ENCODE data around the gene SCYGR8. TPM values are rescaled to one million over a fixed set of nuclear protein-coding genes. Genes with fewer than 3 reads are reported as not detected.
A peak's percentile ranks its signal among the peaks of the same experiment; 100 is the strongest.

Gene SCYGR8
- polyA plus RNA-seq, 3 donors, result not detected

DNA sequence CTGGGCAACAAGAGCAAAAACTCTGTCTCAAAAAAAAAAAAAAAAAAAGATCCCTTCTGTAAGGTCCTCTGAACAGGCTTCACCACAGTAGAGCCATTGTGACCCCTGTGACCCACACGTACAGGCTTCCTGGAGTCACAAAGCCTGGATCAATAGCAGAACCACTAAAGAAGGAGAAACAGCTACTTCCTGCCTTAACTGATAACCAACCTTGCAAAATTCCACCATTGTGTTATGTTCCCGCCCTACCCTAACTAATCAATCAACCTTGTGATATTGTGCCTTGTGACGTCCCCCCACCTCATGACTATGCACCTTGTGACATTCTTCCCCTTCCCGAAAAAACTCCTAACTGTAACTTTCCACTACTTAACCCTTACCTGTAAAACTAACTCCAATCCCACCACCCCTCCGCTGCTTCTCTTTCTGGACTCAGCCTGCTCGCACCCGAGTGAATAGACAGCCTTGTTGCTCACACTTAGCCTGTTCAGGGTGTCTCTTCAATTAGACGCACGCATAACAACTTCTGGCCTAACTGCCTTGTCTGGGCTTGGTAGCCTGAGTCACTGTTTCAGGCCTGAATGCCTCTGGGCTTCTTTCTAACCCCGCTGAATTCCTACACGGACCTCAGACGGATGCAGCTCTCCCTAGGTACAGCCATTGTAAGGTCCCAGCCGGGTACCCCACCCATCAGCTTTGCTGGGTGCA is 13.9 kb downstream of the SCYGR8 start:
- H4K20me1 ChIP-seq (ENCODE audit: insufficient read depth, low read length), result no peaks in the 10 kb centered on the region
- Mint-ChIP-seq H3K36me3 (no peaks in the 10 kb centered on the region), H3K27ac (no peak overlapping the region), H3K4me3 (no peak overlapping the region), H3K4me1 (peaks cover 8% of the 10 kb centered on the region), H3K9me3 (peaks cover 0 to 5% (median 0%) of the 10 kb centered on the region in 7 donors), H3K27me3 (ENCODE audit: low read depth in 3 of 3) (peaks cover 3 to 7% (median 7%) of the 10 kb centered on the region in 3 donors)
- H3K27me3 ChIP-seq (ENCODE audit: control insufficient read depth in 2 of 2, insufficient read depth in 2 of 2, low read length in 2 of 2), result no peaks in the 10 kb centered on the region
- no peak for DNase-seq
- H3K4me3 ChIP-seq (replicated peaks in 1 of 3; ENCODE audit: low read depth in 2 of 3, low read length in 3 of 3), result no peak overlapping the region
- H3K4me2 ChIP-seq (replicated peaks; ENCODE audit: extremely low read depth, low read length, poor library complexity, severe bottlenecking), result no peak overlapping the region
- no peaks in the 10 kb centered on the region for H3K4me1 ChIP-seq (ENCODE audit: control insufficient read depth in 1 of 2, insufficient read depth in 2 of 2, low read length in 2 of 2)
- no peak overlapping the region for H3K27ac ChIP-seq (ENCODE audit: low read depth in 1 of 2, low read length in 2 of 2)
- TF ChIP-seq, protein P1, sequence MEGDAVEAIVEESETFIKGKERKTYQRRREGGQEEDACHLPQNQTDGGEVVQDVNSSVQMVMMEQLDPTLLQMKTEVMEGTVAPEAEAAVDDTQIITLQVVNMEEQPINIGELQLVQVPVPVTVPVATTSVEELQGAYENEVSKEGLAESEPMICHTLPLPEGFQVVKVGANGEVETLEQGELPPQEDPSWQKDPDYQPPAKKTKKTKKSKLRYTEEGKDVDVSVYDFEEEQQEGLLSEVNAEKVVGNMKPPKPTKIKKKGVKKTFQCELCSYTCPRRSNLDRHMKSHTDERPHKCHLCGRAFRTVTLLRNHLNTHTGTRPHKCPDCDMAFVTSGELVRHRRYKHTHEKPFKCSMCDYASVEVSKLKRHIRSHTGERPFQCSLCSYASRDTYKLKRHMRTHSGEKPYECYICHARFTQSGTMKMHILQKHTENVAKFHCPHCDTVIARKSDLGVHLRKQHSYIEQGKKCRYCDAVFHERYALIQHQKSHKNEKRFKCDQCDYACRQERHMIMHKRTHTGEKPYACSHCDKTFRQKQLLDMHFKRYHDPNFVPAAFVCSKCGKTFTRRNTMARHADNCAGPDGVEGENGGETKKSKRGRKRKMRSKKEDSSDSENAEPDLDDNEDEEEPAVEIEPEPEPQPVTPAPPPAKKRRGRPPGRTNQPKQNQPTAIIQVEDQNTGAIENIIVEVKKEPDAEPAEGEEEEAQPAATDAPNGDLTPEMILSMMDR (IDR thresholded peaks at IDR 0.05), result no peak
- H3K9me3 ChIP-seq (replicated peaks in 1 of 2; ENCODE audit: control insufficient read depth in 1 of 2, insufficient read depth in 1 of 2, low read length in 2 of 2), result no peaks in the 10 kb centered on the region
- intact Hi-C loops (cut with micrococcal nuclease), result loop anchor here in 1 of 2 donors (10.0 kb wide), 1 partner anchor 635 kb away; no protein-coding TSS in a partner anchor
- H3K9ac ChIP-seq (ENCODE audit: insufficient read depth, low read length, poor library complexity, severe bottlenecking), result no peak overlapping the region
- H3K36me3 ChIP-seq (replicated peaks in 1 of 2; ENCODE audit: control insufficient read depth in 1 of 2, insufficient read depth in 2 of 2, low read length in 2 of 2), result no peaks in the 10 kb centered on the region
- WGBS (ENCODE audit: insufficient coverage), result 58% methylated on average over 10 of the region's 13 CpGs
- no peak overlapping the region for H2AFZ ChIP-seq (ENCODE audit: insufficient read depth, low read depth, low read length, poor library complexity, severe bottlenecking)
- no peaks in the 10 kb centered on the region for H3K79me2 ChIP-seq (ENCODE audit: insufficient read depth, low read length)

DNA sequence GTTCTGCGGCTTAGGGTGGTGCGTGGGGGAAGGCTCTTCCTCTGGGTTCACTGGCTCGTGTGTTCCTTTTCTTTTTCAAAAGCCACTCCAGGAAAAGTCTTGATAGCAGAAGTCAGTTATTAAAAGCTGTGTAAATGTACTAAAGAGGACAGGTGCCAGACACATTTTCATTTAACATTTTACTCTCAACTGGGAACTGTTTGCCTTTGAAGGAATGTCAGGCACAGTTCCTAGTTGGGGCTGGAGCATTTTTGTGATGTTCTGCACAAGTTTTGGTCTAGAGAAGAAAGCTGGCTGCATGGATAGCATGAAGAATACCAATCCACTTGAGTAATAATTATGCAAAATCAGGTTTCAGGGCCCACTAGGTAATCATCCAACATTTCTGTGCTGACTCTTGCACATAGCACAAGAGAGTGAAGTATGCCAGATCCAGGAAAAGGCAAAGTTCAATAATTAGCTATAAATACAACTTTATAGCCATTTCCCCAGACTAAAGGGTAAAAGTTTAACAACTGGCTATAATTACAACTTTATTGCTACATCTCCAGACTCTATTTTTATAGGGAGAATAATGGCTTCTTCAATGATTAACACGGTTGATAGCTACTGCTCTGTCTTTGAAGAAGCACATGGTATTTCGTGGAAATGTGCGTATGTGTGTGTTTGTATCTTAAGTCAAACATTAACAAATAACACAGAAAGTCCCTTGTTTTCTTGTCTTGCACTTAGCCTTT is 16.2 kb downstream of the SCYGR8 start:
- H3K36me3 ChIP-seq (replicated peaks in 1 of 2; ENCODE audit: control insufficient read depth in 1 of 2, insufficient read depth in 2 of 2, low read length in 2 of 2), result no peaks in the 10 kb centered on the region
- no peak overlapping the region for H2AFZ ChIP-seq (ENCODE audit: insufficient read depth, low read depth, low read length, poor library complexity, severe bottlenecking)
- H3K9me3 ChIP-seq (replicated peaks in 1 of 2; ENCODE audit: control insufficient read depth in 1 of 2, insufficient read depth in 1 of 2, low read length in 2 of 2), result no peaks in the 10 kb centered on the region
- Mint-ChIP-seq H3K4me3 (no peak overlapping the region), H3K9me3 (peaks cover 0 to 7% (median 0%) of the 10 kb centered on the region in 7 donors), H3K4me1 (peaks cover 5% of the 10 kb centered on the region), H3K27me3 (ENCODE audit: low read depth in 3 of 3) (peaks cover 3 to 8% (median 4%) of the 10 kb centered on the region in 3 donors), H3K27ac (peak overlapping the region in 1 of 7 donors; percentile 0), H3K36me3 (no peaks in the 10 kb centered on the region)
- no peaks in the 10 kb centered on the region for H3K79me2 ChIP-seq (ENCODE audit: insufficient read depth, low read length)
- no peaks in the 10 kb centered on the region for H3K4me1 ChIP-seq (ENCODE audit: control insufficient read depth in 1 of 2, insufficient read depth in 2 of 2, low read length in 2 of 2)
- no peak overlapping the region for H3K4me3 ChIP-seq (replicated peaks in 1 of 3; ENCODE audit: low read depth in 2 of 3, low read length in 3 of 3)
- H3K27me3 ChIP-seq (ENCODE audit: control insufficient read depth in 2 of 2, insufficient read depth in 2 of 2, low read length in 2 of 2), result no peaks in the 10 kb centered on the region
- no peaks in the 10 kb centered on the region for H4K20me1 ChIP-seq (ENCODE audit: insufficient read depth, low read length)
- intact Hi-C loops (cut with micrococcal nuclease), result loop anchor here in 1 of 2 donors (10.0 kb wide), 1 partner anchor 637 kb away; no protein-coding TSS in a partner anchor
- no peak overlapping the region for H3K27ac ChIP-seq (ENCODE audit: low read depth in 1 of 2, low read length in 2 of 2)
- WGBS (ENCODE audit: insufficient coverage), result 93% methylated on average over 2 of the region's 6 CpGs
- H3K9ac ChIP-seq (ENCODE audit: insufficient read depth, low read length, poor library complexity, severe bottlenecking), result no peak overlapping the region
- TF ChIP-seq, protein P1 (IDR thresholded peaks at IDR 0.05), result no peak
- no peak overlapping the region for H3K4me2 ChIP-seq (replicated peaks; ENCODE audit: extremely low read depth, low read length, poor library complexity, severe bottlenecking)
- DNase-seq, result no peak

All from CD14-positive monocyte (primary cell).